Activated T-helper 2 cell treated with anti-CD3 and anti-CD28 coated beads, Interferon-gamma antibody, Interleukin-2, Interleukin-4, amounts not matched to agents 10 μg/mL and 5 μg/mL and 100 μg/mL, durations not matched to agents 14 hours and 24 hours and 36 hours (primary cell): ENCODE data around the gene IFT122. TPM values are rescaled to one million over a fixed set of nuclear protein-coding genes. Genes with fewer than 3 reads are reported as not detected.

Source experiments
- DNase-seq: peaks from one replicate; pipeline ENCODE4 v3.0.0; 2021; ENCODE audit warnings: low spot score
- H3K27ac Mint-ChIP-seq: one replicate; pipeline ENCODE4 v1.8.0; 2021; ENCODE audit warnings: mixed read lengths
- H3K27me3 Mint-ChIP-seq: one replicate; pipeline ENCODE4 v1.8.0; 2021; ENCODE audit warnings: low read depth, mixed read lengths
- H3K36me3 Mint-ChIP-seq: one replicate; pipeline ENCODE4 v1.8.0; 2021; ENCODE audit warnings: low read depth, mixed read lengths
- H3K4me1 Mint-ChIP-seq: one replicate; pipeline ENCODE4 v1.8.0; 2021; ENCODE audit warnings: low read depth, mixed read lengths
- H3K4me3 Mint-ChIP-seq: one replicate; pipeline ENCODE4 v1.8.0; 2021; ENCODE audit warnings: low read depth, mild to moderate bottlenecking, moderate library complexity, mixed read lengths
- H3K9me3 Mint-ChIP-seq: one replicate; pipeline ENCODE4 v1.8.0; 2021; ENCODE audit warnings: mixed read lengths
- intact Hi-C: fragments of 100-400 bp; cut with micrococcal nuclease; formaldehyde crosslinking; loops from one replicate; pipeline ENCODE4 v1.15.1; 2023
- total RNA-seq: library from RNA; stranded (reverse); gene quantifications from 2 replicates; pipeline ENCODE4 v1.2.3, GENCODE V29; 2022

Gene IFT122
- total RNA-seq, 1 donor from 2014 or later: 15.7 TPM

DNA sequence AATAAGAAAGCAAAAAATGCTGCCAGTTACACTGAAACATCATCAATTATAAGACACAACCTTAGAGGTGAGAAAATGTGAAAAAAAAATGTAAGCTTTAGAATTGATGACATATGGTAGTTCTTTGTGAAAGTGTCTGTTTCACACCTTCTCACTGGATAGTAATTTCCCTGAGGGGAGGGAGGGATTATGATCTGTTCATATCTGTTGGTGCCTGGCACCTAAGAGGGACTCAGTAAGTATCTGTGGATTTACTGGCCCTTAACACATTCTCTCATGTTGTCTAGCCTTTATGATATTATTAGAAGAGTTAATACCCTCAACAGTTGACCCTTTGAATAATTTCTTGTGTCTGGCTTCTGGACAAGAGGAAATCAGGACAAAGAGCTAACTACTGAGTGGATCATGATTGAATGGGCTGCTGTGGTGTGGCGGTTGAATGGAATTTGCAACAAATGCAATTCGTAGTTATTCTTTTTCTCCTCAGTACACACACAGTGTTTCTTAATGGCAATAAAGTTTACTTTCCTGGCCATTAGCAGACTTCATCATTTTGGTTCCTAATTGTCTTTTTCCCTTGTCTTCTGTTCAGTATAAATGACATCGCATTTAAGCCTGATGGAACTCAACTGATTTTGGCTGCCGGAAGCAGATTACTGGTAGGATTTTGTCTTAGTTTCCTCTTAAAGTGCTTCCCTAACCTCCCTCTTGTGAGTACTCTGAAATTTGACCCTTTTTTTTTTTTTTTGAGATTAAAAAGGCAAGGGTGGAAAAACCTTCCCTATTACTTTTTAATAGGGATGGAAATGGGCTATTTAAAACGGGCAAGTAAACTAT is 9.5 kb downstream of the IFT122 start:
- no peaks in the 10 kb centered on the region for H3K9me3 Mint-ChIP-seq
- no peak overlapping the region for H3K27ac Mint-ChIP-seq
- H3K27me3 Mint-ChIP-seq: no peaks in the 10 kb centered on the region
- peaks cover 3% of the 10 kb centered on the region for H3K4me1 Mint-ChIP-seq
- peaks cover 18% of the 10 kb centered on the region for H3K36me3 Mint-ChIP-seq
- H3K4me3 Mint-ChIP-seq: no peak overlapping the region
- intact Hi-C loops: no loop called here
- no peak for DNase-seq

DNA sequence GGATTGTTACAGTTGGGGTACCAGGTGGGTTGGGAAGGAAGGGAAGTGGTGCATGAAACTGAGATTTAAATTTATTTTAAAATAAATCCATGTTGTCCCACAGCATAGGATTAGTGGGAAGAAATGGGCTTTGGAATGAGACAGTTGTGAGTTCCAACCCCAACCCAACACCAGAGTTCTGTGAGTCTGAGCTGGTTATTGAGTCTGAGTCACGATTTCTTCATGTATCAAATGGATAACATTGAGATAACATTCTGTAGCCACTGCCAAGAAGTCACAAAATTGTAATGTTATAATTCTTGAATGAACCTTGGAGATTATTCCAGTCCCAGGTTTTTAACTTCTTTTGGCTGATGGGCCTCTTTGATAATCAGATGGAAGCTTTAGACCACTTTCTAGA is 13.7 kb downstream of the IFT122 start:
- Mint-ChIP-seq H3K27me3 (no peaks in the 10 kb centered on the region), H3K9me3 (no peaks in the 10 kb centered on the region), H3K4me3 (no peak overlapping the region), H3K4me1 (peaks cover 3% of the 10 kb centered on the region), H3K27ac (no peak overlapping the region), H3K36me3 (peaks cover 20% of the 10 kb centered on the region)
- intact Hi-C loops: no loop called here
- no peak for DNase-seq

DNA sequence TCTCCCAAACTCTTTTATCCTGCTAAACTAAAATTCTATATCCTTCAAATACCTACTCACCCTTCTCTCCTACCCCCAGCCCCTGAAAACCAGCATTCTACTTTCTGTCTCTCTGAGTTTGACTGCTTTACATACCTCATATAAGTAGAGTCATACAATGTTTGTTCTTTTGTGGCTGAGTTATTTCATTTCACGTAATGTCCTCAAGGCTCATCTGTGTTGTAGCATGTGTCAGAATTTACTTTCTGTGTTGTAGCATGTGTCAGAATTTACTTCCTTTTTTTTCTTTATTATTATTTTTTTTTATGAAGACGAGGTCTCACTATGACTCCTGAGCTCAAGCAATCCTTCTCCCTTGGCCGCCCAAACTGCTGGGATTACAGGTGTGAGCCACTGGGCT is 20.1 kb downstream of the IFT122 start:
- Mint-ChIP-seq H3K4me3 (no peak overlapping the region), H3K36me3 (peaks cover 12% of the 10 kb centered on the region), H3K27ac (peak overlapping the region; percentile 12), H3K4me1 (peaks cover 19% of the 10 kb centered on the region), H3K9me3 (no peaks in the 10 kb centered on the region), H3K27me3 (no peaks in the 10 kb centered on the region)
- intact Hi-C loops: loop anchor here (2.0 kb wide), 1 partner anchor 19 kb away; the partner anchor contains the start of gene IFT122
- DNase-seq: no peak

DNA sequence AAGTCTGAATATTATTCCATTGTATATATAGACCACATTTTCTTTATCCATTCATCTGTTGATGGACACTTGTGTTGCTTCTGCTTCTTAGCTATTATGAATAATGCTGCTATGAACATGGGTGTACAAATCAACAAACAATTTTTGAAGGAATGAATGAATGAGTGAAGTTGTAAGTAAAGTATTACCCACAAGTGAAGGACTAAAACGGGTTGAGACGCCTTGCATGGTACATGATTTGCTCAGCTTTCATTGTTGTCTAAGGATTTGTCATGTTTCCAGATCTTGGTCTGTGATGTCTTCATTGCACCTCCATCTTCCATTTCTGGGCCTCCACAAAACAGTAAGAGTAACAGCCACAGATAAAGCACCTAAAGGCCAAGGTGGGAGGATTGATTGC is 20.5 kb downstream of the IFT122 start:
- DNase-seq: no peak
- no peaks in the 10 kb centered on the region for H3K27me3 Mint-ChIP-seq

DNA sequence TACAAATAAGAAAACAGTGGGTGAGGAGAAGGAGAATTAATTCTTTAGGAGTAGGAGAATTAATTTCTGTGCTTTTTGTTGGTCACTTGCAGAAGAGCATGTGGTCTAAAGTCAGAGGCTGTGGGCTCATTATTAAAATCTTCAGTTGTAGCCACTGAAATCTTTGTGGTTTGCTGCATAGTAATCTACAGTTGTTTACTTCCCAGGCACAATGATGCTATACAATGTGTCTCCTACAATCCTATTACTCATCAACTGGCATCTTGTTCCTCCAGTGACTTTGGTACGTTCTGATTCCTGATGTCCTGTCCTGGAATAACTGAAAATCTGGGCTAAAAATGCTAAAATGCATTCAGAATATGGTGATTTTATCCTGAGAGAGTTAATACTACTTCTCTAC is 21.0 kb downstream of the IFT122 start:
- H3K27me3 Mint-ChIP-seq: no peaks in the 10 kb centered on the region
- intact Hi-C loops: loop anchor here (2.0 kb wide), 1 partner anchor 20 kb away; the partner anchor contains the start of gene IFT122
- peaks cover 19% of the 10 kb centered on the region for H3K4me1 Mint-ChIP-seq
- peak overlapping the region; percentile 74 for H3K27ac Mint-ChIP-seq
- H3K9me3 Mint-ChIP-seq: no peaks in the 10 kb centered on the region
- DNase-seq: no peak
- no peak overlapping the region for H3K4me3 Mint-ChIP-seq
- H3K36me3 Mint-ChIP-seq: peaks cover 10% of the 10 kb centered on the region

More for the DNA sequence above, 20.5 kb downstream of the IFT122 start:
- Mint-ChIP-seq H3K4me1 (peaks cover 19% of the 10 kb centered on the region), H3K4me3 (no peak overlapping the region), H3K9me3 (no peaks in the 10 kb centered on the region), H3K36me3 (peaks cover 12% of the 10 kb centered on the region), H3K27ac (peak overlapping the region; percentile 68)
- intact Hi-C loops: loop anchor here (2.0 kb wide), 1 partner anchor 20 kb away; the partner anchor contains the start of gene IFT122

DNA sequence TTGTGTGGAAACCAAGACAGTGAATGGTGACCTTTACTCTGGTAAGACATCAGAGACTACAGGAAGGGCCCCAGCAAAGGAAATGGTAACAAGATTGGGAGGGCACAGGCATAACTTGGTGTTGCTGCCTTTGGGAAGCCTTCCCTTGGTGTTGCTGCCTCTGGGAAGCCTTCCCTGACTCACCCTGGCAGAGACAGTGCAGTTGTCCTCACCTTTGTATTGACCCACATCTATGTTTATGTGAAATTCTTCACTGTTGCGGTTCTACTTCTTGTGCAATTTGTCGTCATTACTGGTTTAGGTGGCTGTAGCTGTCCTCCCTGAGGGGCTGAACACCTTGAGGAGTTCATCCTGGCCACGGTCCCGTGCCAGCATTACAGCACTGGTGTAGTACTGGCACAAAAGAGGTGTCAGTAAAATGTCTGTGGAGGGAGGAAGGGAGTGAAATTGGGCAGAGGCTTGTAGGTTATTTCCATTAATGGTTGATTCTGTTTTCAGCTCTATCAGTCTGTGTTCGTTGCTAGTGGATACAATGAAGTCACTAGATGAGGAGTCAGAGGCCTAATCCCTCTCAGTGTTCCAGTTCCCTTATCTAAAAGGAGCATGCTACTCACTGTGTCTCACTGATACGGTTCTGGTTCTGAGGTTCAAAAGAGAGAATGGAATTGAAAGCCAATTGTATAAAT is 21.6 kb downstream of the IFT122 start:
- Mint-ChIP-seq H3K27me3 (no peaks in the 10 kb centered on the region), H3K36me3 (peaks cover 10% of the 10 kb centered on the region)

DNA sequence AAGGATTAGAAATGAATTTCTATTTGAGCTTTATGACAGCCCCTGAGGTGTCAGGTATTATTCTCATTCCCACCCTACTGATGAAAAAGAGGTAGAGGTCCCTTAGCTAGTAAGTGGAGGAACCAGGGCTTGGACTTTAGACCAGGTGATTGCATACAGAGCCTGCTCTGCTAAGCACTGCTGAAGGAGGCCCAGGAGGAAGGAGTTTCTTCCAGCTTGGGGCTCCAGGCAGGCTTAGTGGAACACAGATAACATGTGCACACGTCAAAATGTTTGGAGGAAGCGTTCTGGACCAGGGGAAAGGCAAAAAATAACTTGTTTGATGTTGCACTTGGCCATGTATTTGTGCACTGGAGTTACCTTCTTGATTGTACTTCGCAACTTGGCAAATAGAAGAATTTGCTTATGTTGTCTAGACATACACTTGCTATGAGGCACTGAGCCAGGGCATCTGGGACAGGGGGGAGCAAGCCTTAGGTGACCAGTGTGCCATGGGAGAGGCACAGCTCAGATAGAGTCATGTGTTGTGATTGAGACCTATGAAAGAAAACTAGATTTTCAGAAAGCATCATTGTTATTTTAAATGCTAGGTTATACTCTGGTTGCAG is 22.4 kb downstream of the IFT122 start:
- intact Hi-C loops: no loop called here
- Mint-ChIP-seq H3K4me1 (peaks cover 19% of the 10 kb centered on the region), H3K27ac (no peak overlapping the region), H3K36me3 (peaks cover 12% of the 10 kb centered on the region), H3K9me3 (no peaks in the 10 kb centered on the region), H3K27me3 (no peaks in the 10 kb centered on the region), H3K4me3 (no peak overlapping the region)
- no peak for DNase-seq

More for the DNA sequence above, 21.6 kb downstream of the IFT122 start:
- Mint-ChIP-seq H3K4me3 (no peak overlapping the region), H3K27ac (peak overlapping the region; percentile 74), H3K9me3 (no peaks in the 10 kb centered on the region), H3K4me1 (peaks cover 19% of the 10 kb centered on the region)
- DNase-seq: no peak
- intact Hi-C loops: loop anchor here (2.0 kb wide), 1 partner anchor 21 kb away; the partner anchor contains the start of gene IFT122

DNA sequence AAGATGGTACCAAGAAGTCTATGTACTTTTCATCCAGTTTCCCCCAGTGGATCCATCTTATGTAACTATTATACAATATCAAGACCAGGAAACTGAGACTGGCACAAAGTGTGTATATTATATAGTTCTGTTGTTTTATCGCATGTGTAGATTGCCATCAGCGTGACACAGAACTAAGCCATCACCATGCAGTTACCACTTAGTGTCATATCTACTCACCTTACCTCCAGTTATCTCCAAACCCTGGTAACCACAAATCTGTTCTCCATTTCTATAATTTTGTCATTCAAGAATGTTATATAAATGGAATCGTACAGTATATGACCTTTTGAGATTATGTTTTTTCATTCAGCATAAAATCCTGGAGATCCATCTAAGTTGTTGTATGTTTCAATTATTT is 23.1 kb downstream of the IFT122 start:
- intact Hi-C loops: no loop called here
- Mint-ChIP-seq H3K9me3 (no peaks in the 10 kb centered on the region), H3K36me3 (peaks cover 13% of the 10 kb centered on the region), H3K4me1 (peaks cover 19% of the 10 kb centered on the region), H3K4me3 (no peak overlapping the region), H3K27ac (no peak overlapping the region), H3K27me3 (no peaks in the 10 kb centered on the region)
- no peak for DNase-seq

DNA sequence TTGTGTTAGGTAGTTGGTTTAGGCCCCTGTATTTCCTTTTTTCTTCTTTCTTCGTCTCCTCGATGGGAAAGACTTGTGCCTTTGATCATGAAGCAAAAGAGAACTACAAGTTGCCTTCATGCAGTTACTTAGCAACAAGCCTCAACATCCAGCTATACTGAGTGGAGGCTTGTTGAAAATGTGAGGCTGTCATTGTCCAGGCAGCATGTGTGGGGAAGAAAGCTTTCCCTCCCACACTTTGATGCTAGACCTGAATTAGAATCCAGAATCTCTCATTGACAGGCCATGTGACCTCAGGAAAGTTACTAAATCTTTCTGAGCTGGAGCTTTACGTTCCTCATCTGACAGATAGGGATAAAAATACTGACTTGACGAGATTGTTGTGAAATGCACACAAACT is 23.7 kb downstream of the IFT122 start:
- H3K27ac Mint-ChIP-seq: no peak overlapping the region
- no peak for DNase-seq
- H3K4me3 Mint-ChIP-seq: no peak overlapping the region
- H3K4me1 Mint-ChIP-seq: peaks cover 19% of the 10 kb centered on the region
- intact Hi-C loops: no loop called here
- peaks cover 13% of the 10 kb centered on the region for H3K36me3 Mint-ChIP-seq
- no peaks in the 10 kb centered on the region for H3K27me3 Mint-ChIP-seq
- H3K9me3 Mint-ChIP-seq: no peaks in the 10 kb centered on the region

DNA sequence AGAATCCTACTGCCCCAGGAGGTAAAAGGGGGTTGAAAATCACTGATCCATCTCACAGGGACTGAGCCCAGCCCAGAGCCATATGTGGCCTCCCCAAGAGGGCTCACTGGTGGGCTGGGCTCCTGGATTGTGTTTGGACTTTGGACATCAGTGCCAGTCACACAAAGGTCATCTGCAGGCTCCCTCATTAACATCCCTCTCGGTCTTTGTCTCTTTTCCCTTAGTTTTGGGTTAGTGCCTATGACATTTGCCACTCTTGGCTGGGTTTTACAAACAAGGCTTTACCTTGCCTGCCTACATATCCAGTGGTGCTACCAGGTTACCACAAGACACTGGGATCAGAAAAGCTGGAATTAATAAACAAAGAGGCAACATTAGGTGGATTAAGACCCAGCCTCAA is 27.9 kb downstream of the IFT122 start:
- Mint-ChIP-seq H3K9me3 (no peaks in the 10 kb centered on the region), H3K36me3 (peaks cover 9% of the 10 kb centered on the region), H3K27me3 (no peaks in the 10 kb centered on the region), H3K27ac (no peak overlapping the region), H3K4me1 (peaks cover 4% of the 10 kb centered on the region), H3K4me3 (no peak overlapping the region)
- intact Hi-C loops: no loop called here
- no peak for DNase-seq

DNA sequence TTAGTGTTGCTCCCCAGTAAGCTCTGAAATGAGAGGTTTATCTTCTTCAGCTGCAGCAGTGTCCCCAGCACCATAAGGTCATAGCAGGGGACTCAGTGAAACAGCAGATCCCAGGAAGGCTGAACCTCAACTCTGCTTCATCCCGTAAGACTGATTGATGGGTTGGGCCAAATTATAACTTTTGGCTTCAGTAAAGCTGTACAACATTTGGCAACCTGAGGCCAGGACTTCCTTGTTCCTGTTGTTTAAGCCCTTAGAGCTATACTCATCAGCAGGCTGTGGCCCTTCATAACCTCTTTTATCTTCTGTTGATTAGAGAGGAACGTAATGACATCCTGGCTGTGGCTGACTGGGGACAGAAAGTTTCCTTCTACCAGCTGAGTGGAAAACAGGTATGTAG is 29.0 kb downstream of the IFT122 start:
- Mint-ChIP-seq H3K36me3 (peaks cover 9% of the 10 kb centered on the region), H3K4me3 (no peak overlapping the region), H3K27ac (no peak overlapping the region), H3K4me1 (no peaks in the 10 kb centered on the region), H3K9me3 (no peaks in the 10 kb centered on the region), H3K27me3 (no peaks in the 10 kb centered on the region)
- intact Hi-C loops: no loop called here
- DNase-seq: no peak

DNA sequence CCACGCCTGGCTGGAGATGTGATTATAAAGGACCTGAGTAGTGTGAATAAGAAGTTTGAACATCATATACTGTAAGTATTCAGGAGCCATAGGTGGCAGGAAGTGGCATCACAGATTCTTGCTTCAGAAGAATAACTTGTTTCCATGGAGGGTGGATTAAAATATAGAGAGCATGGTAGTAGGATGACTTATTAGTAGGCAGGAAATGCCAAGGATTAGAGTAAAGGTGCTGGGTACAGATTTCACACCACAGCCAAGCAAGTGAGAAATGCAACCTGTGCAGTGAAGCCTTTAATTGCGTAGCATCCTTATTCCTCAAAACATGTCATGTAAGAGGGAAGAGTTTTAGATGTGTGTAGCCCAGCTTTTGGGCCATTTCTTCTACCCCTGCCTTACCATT is 30.8 kb downstream of the IFT122 start:
- no peak for DNase-seq
- no peaks in the 10 kb centered on the region for H3K4me1 Mint-ChIP-seq
- no peak overlapping the region for H3K27ac Mint-ChIP-seq
- H3K36me3 Mint-ChIP-seq: peaks cover 9% of the 10 kb centered on the region
- no peaks in the 10 kb centered on the region for H3K9me3 Mint-ChIP-seq
- intact Hi-C loops: no loop called here
- H3K27me3 Mint-ChIP-seq: no peaks in the 10 kb centered on the region
- H3K4me3 Mint-ChIP-seq: no peak overlapping the region
